Measurements from ENCODE around the gene LIAS.

Gene LIAS

DNA sequence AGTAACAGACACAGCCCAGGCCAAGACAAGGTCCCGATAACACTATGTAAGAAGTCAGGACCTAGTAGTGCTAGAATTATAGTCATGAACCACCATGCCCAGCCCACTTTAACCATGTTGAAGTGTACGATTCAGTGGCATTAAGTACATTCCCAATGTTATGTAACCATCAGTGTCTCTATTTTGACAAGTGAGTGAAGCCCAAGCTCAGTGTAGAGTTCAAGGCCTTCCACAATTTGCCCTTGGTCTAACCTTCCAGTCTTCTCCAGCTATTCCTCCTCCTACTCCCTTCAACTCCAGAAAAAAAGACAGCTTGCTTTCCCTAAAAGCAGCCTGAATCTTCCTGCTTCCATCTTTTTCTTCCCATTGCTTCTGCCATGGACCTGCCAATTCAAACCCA is 31.5 kb downstream of the LIAS start:
- ChIA-PET CTCF (interaction anchor here (1.4 kb wide), 1 partner anchor 21 kb away, joined by 6 read pairs; no protein-coding TSS in a partner anchor), POLR2A (no interaction called here)
- TF ChIP-seq, protein P1, sequence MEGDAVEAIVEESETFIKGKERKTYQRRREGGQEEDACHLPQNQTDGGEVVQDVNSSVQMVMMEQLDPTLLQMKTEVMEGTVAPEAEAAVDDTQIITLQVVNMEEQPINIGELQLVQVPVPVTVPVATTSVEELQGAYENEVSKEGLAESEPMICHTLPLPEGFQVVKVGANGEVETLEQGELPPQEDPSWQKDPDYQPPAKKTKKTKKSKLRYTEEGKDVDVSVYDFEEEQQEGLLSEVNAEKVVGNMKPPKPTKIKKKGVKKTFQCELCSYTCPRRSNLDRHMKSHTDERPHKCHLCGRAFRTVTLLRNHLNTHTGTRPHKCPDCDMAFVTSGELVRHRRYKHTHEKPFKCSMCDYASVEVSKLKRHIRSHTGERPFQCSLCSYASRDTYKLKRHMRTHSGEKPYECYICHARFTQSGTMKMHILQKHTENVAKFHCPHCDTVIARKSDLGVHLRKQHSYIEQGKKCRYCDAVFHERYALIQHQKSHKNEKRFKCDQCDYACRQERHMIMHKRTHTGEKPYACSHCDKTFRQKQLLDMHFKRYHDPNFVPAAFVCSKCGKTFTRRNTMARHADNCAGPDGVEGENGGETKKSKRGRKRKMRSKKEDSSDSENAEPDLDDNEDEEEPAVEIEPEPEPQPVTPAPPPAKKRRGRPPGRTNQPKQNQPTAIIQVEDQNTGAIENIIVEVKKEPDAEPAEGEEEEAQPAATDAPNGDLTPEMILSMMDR (IDR thresholded peaks at IDR 0.05; ENCODE audit: insufficient read depth, low read length, missing control alignments), result no peak
- no peak for DNase-seq (ENCODE audit: low read depth, low spot score)
- H3K4me3 ChIP-seq (ENCODE audit: low read depth, low read length), result no peak overlapping the region

DNA sequence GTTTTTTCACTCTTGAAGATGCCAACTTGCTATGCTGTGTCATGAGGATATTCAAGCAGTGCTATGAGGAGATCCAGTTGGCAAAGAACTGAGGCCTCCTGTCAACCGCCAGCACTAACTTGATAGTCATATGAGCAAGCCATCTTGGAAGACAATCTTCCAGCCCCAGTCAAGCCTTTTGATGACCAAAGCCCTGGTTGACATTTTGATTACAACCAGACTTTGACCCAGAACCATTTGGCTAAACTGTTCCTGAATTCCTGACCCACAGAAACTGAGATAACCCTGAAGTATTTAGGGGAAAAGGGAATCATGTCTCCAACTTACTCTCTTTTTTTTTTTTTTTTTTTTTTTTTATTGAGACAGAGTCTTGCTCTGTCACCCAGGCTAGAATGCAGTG is 35.5 kb downstream of the LIAS start:
- no peak for DNase-seq (ENCODE audit: low read depth, low spot score)
- ChIA-PET CTCF (interaction anchor here (1.2 kb wide), 1 partner anchor 32 kb away, joined by 3 read pairs; no protein-coding TSS in a partner anchor), POLR2A (no interaction called here)
- TF ChIP-seq, protein P1 (IDR thresholded peaks at IDR 0.05; ENCODE audit: insufficient read depth, low read length, missing control alignments), result no peak
- no peak overlapping the region for H3K4me3 ChIP-seq (ENCODE audit: low read depth, low read length)

DNA sequence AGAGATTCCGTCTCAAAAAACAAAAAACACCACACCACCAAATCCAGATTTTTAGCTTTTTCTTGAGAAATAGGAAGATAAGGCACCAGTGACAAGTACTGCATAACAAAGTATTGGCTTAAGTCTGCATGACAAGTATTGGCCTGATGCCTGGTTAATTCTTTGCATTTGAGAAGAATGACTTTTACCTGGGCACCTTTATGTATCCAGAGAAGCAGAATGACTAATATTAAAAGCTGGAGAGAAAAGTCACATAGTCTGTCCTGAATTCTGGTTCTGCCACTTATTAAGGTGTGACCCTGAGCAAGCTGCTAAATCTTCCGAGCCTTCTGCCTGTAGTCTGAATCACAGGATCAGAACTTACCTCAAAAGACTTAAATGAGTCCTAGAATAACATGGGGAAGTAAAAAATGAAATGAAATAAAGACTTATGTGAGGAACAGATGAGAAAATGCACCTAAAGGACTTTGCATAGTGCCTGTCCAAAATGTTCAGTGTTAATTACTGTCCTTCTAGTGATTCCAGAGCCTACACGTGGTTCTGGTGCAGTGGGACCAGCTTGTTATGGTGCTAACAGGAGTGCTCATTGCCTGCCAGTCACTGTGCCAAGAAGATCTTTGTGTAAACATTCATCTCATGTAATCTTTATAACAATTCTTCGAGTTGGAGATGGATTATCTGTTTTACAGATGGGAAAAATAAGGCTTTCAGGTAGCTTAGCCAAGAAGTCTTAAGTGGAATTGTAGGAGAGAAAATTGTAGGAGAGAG is 36.8 kb downstream of the LIAS start:
- TF ChIP-seq, protein P1 (IDR thresholded peaks at IDR 0.05; ENCODE audit: insufficient read depth, low read length, missing control alignments), result no peak
- ChIA-PET CTCF (interaction anchor here (0.8 to 1.8 kb wide), 4 partner anchors 15 to 27 kb away, joined by 3 to 5 read pairs (median 4); no protein-coding TSS in a partner anchor), POLR2A (interaction anchor here (0.6 kb wide), 1 partner anchor 140 kb away, joined by 4 read pairs; no protein-coding TSS in a partner anchor)
- DNase-seq (ENCODE audit: low read depth, low spot score), result no peak
- H3K4me3 ChIP-seq (ENCODE audit: low read depth, low read length), result no peak overlapping the region

DNA sequence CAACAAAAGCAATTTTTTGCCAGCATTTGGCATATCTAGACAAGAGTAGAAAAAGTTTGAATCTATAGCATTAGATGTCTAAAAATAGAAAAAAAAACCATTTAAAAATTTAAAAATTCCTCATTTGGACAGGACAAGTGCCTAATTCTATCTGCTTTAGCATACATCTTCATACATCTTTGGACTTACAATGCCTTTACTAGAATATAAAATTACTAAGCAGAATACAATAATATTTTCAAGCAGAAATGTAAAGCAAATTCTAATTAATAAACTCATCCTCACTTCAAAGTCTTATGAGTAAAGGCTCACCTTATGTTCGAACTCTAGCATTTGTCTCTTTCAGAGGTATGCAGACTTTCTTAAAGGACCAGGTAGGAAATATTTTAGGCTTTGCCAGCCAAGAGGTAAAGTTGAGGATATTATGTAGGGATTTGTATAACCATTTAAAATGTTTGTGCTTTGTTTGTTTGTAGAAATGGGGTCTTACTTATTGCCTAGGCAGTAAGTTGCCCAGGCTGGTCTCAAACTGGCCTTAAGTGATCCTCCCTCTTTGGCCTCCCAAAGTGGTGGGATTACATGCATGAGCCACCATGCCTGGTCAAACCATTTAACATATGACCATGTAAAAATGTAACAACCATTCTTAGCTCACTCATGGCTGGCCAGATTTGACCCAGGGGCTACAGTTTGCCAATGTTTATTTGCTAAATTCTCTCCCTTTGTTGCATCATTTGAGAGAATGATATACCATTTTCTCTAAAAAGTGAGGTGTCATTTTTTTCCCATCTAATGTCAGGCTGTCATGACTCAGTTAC is 39.3 kb downstream of the LIAS start:
- no peak overlapping the region for H3K4me3 ChIP-seq (ENCODE audit: low read depth, low read length)
- TF ChIP-seq, protein P1 (IDR thresholded peaks at IDR 0.05; ENCODE audit: insufficient read depth, low read length, missing control alignments), result no peak
- ChIA-PET POLR2A (no interaction called here), CTCF (interaction anchor here (1.8 kb wide), 1 partner anchor 28 kb away, joined by 5 read pairs; no protein-coding TSS in a partner anchor)
- no peak for DNase-seq (ENCODE audit: low read depth, low spot score)

DNA sequence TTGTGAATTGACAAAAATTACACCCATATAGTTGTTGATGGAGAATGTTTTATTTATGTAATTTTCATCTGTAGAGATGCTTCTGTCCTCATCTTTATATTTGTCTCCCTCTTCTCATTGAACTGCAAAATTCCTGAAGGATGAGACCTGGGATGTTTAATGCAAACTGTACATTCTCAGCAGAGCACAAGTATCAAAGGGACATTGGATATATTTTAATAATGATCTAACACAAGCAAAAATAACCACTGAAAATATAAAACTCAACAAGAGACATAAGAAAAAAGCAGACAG is 39.8 kb downstream of the LIAS start:
- no peak overlapping the region for H3K4me3 ChIP-seq (ENCODE audit: low read depth, low read length)
- CTCF ChIA-PET, result interaction anchor here (1.1 to 1.8 kb wide), 3 partner anchors 26 to 62 kb away, joined by 4 to 5 read pairs (median 5); no protein-coding TSS in a partner anchor
- POLR2A ChIA-PET, result no interaction called here
- TF ChIP-seq, protein P1 (IDR thresholded peaks at IDR 0.05; ENCODE audit: insufficient read depth, low read length, missing control alignments), result no peak
- no peak for DNase-seq (ENCODE audit: low read depth, low spot score)

Measured in AG04449 (cell line).